ENCODE data around the gene ATE1.

- TF ChIP-seq CTCF (conservative IDR thresholded peaks at IDR 0.05), result no peak
- TF ChIP-seq ZFX (IDR thresholded peaks at IDR 0.05), result no peak
These were observed 105.7 kb downstream of the ATE1 start for GRCh38 chr10:121822180-121822579.
